ENCODE results near the gene CFAP141.

Gene CFAP141

DNA sequence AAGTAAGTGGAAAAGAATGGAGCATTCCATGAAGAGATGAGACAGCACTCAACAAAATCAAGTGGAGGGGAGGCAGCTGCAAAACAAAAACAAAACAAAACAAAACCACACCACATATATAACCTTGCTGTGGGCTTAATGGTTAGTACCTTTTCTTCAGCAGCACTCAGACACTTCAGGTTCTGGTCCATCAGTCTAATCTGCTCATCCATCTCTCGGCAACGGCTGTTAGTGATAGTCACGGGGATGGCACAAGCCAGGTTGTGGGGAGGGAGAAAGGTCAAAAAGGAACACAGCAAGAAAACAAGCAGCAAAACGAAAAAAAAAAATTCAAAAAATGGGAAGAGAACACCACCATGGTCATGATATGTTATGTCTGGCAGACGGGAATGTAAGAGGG, 34.3 kb downstream of the CFAP141 start:
- DNase-seq (ENCODE audit: low read depth in 1 of 2, low spot score in 1 of 2), result no peak

DNA sequence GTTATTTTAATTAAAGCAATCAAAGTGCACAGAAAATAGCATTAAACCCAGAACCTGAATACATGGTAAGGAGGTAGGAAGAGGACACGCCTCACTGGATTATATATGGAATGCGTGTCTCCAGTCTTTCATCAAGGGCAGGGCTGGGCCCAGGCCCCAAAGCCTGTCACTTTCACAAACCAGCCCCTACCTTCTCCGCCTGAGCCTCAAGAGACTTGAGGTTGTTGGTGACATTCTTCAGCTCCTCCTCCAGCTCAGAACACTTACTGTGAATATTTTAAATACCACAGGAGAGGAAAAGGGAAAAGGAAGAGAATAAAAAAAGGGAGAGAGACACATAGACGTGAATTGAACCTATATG, 34.9 kb downstream of the CFAP141 start:
- DNase-seq (ENCODE audit: low read depth in 1 of 2, low spot score in 1 of 2), result no peak

DNA sequence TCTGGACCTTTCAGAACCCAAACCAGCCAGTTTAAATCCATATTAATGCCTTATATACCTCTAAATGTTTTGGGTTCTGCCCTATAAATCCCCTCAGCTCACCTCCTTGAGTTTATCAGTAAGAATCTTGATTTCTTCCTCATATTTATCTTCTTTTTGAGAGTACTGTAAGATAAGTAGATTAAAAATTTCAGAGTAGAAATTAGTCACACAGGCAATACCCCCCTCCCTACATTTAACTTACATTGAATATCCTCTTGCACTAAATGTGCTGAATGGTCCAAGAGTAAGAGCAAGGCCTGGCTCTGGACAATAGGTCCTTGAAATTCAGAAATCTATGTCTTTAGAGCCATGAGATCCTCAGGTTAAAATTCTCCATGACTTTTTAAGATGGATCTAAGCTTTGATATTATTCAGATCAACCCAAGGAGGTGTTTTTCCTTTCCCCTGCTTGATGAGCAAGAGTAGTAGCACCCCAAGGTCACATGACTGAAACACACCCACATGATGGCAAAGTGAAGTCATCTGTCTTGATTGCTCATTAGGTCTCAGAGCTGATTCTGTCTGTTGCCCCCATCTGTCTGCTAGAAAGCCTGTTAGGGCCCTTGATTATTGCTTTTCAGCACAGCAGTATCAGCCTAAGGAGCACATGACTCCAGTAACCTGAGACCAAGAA, 35.4 kb downstream of the CFAP141 start:
- no peak for DNase-seq (ENCODE audit: low read depth in 1 of 2, low spot score in 1 of 2)

DNA sequence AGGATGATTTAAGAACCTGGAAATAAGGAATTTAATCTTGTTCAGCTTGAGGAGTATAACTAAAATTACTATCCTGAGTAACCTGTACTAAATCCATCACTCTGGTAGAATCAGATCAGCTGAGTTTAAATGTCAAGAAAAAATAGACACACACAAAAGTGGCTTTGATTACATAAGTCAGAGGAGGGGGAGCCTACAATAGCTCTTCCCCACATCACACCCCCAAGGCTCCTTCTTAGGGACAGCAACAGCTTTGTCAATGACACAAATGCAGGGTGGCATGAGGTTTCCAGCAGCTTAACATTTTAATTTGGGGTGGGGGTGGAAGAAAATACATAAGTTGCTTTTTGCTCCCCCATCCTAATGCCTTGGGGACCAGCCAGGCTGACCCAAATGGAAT, 38.7 kb downstream of the CFAP141 start:
- DNase-seq (ENCODE audit: low read depth in 1 of 2, low spot score in 1 of 2), result no peak

DNA sequence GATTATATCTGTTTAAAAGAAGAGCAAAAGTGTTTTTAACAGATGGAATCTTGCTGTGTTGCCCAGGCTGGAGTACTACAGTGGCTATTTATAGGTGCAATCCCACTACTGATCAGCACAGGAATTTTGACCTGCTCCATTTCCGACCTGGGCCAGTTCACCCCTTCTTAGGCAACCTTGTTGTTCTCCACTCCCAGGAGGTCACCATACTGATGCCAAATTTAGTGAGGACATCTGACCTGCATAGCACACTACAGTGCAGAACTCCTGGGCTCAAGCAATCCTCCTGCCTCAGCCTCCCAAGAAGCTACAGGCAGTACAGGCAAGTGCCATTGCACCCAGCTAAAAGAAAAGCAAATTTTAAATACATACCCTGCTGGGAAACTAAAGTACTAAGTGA, 39.9 kb downstream of the CFAP141 start:
- no peak for DNase-seq (ENCODE audit: low read depth in 1 of 2, low spot score in 1 of 2)

DNA sequence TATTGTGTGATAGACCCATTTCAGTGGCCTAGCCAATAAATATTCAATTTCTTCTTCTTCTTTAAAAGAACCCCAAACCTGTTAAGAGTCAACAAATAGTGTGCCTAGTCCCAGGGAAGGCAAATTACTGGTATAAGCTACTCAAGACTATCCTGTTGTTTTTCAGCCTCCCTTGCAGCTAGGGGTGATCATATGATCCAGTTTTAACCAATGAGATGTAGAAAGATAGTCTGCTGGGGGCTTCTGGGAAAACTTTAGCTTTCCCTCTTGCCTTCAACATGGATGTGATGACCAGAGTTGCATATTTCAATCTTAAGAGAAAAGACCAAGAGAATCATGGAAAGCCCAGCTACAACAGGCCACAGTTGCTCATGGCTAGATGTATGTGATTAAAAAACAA, 46.6 kb downstream of the CFAP141 start:
- no peak for DNase-seq (ENCODE audit: low read depth in 1 of 2, low spot score in 1 of 2)

DNA sequence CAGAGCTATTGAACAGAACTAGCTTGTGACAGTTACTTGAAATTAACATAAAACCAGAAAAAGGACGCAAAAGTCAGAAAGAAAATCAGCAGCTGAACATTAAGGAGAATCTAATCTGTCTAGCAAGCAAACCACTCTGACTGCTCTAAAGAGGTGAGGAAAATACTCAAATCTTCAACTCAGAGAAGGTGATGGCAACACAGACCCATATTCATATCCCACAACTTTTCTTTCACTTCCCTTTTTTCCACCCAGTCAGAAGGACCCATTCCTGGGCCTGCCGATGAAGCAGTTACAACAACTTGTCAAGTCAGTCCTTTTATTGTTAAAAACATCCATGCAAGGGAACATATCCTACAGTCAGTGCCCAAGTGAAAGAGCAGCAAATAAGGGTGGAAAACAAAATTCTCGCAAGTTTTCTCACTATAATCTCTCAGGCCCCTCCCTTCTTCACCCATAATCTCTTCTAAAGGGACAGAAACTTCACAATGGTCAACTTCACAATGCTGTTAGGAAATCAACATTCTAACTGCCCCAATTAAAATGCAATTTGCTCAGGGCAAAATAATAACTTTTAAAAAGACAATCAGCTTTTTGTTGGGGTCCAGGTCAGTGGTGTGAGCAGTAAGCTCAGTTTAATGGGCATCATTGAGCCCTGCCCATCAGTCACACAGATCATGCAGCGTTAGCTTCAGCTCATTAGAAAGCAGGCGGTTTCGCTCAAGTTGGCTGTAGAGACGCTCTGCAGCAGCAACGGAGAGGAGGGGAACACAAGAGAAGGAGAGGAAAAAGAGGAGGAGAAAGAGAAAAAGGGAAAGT, 47.6 kb downstream of the CFAP141 start:
- DNase-seq (ENCODE audit: low read depth in 1 of 2, low spot score in 1 of 2), result no peak

DNA sequence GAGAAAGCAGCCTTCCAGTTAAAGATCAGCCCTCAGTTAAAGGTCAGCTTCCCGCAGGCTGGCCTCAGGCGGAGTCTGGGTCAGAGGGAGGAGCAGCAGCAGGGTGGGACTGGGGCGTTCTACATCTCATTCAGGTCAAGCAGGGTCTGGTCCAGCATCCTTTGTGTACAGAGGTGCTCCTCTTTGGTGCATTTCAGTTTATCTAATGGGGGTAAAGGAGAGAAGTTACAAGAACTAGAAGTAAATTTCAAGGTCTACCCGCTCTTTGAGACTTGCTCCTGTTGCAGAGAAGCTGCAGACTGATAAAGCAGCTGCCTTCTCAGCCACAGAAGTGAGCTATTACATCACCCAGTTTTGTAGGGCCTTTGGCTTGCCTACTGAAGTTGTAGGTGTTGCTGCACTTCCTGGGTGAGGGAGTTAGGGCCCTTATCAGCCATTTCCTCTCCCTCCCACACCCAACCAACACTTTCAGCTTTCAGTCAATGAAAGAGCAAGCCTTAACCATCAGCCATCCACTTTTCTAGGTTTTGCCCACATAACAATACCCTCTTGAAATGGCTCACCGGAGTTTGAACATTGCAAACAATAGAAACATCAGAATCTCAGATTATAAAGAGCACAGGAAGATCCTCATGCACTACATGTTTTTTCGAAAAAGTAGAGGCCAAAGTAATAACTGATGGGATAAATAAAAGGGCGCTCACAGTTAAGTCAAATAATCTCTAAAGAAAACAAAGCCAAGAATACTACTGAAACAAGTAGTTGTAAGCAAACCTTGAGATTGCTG, 48.4 kb downstream of the CFAP141 start:
- peak; percentile 17 to 42 for DNase-seq (ENCODE audit: low read depth in 1 of 2, low spot score in 1 of 2)

DNA sequence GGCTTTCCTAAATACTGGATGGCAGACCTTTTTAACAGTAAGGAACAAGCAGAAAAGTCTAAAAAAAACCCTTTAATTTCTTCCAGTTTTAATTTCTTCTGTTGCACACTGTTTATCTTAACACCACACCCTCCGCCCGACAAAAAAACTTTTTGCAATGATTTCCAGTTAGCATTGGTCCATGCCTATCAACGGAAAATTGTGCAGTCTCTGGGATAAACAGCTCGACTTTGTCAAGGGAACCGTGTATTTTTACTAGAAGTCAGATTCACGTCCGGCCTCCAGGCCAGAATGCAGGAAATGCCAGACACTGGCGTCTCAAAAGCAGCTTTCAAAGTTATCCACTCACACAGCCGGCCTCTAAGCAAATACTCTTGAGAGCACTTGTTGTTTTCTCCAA, 50.9 kb downstream of the CFAP141 start:
- DNase-seq (ENCODE audit: low read depth in 1 of 2, low spot score in 1 of 2), result no peak

DNA sequence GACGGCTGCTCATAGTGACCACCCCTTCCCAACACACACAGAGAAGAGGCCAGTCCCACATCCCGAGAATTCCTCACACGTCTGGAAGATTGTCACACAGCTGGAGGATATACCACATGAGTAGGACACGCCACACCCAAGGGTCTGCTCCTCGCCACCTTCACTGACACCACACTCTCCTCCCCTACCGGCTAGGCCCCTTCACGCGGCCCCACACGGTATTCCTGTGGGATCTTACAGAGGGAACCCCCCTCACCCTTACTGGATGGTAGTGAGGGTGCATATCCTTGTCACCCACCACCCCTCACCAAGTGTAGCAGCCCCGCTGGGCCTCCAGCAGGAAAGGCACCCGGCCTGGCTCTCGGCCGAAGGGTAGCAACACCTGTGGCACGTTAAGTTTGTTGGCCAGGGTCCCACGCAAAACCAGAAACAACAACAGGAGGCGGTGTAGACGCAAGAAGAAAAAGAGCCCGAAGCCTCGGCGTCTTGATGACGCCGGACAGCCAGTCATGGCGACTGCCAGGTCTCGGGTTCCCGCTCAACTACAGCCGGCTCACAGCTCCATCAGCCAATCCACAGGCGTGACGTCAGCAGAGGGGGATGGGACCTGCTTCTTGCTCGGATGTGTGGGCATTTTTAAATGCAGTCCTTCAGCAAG, 51.5 kb downstream of the CFAP141 start, which contains the start of gene NUP210L:
Gene NUP210L (minus strand): TSS at position 540 of the 658 bp plus-strand sequence.
- DNase-seq (ENCODE audit: low read depth in 1 of 2, low spot score in 1 of 2), result no peak

DNA sequence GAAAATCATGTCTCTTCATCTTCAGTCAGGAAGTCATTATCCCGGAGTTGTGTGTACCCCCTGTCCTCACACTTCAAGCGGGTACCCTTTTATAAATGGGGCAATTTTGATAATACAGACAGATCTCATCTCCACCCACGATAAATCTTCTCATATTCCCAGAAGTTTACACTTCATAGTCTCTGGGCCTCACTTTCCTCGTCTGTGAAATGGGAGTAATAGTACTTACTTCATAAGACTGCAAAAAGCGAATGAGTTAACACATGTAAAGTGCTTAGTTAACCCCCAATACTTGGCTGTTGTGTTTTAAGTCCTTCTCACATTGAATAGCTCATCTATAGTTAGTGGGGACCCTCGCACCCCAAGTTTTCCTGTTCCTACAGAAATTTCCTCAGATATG, 52.1 kb downstream of the CFAP141 start:
- no peak for DNase-seq (ENCODE audit: low read depth in 1 of 2, low spot score in 1 of 2)

DNA sequence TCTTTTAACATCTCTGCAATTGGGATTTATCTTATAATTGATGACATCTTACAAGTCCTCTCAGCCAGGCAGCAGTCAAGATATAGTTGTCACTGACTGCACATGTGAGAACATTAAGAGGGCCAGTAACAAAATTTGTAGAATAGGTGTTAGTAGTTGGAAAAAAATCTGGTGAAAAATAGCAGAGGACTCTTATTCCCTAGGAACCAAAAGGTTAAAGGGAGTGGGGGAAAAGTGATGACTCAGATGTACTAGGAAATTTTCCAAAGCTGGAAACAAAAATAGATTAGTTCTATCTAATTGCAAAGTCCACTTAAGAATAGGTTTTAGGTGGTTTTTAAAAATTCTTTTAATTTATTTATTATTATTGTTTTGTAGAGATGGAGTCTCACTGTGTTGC, 54.8 kb downstream of the CFAP141 start:
- no peak for DNase-seq (ENCODE audit: low read depth in 1 of 2, low spot score in 1 of 2)
